Panc1 (cell line): ENCODE measurements around the gene TOMM70. TPM values are rescaled to one million over a fixed set of nuclear protein-coding genes. Genes with fewer than 3 reads are reported as not detected.

Source experiments
- ATAC-seq: fragments of 200-7000 bp; cut with Tn5 transposase; 2 replicates; pipeline ENCODE4 v1.9.1; 2020; ENCODE audit warnings: mild to moderate bottlenecking, moderate library complexity
- BruUV-seq: library from RNA; stranded (reverse); fragments of 400-500 nt; replicated peaks from 2 replicates; lab custom pipeline; 2021; lab: Mats Ljungman, UMichigan
- CTCF ChIA-PET: fragments of 300-600 bp; sonication (Branson Sonifier 250); formaldehyde crosslinking; loops from one replicate; lab custom pipeline; 2022; ENCODE audit warnings: antibody characterized with exemption; lab: Charles Lee
- POLR2A ChIA-PET: fragments of 300-600 bp; sonication (Branson Sonifier 250); formaldehyde crosslinking; loops from one replicate; lab custom pipeline; 2022; ENCODE audit warnings: antibody characterized with exemption; lab: Charles Lee
- DNase-seq: peaks from one replicate; pipeline ENCODE4 v3.0.0-alpha.2; 2010; ENCODE audit warnings: low read depth, low spot score
- H3K27ac ChIP-seq: 2 replicates; pipeline ENCODE4 v1.5.1; 2011; ENCODE audit warnings: mild to moderate bottlenecking, low read length, inconsistent platforms
- H3K27me3 ChIP-seq: fragments of 200-500 bp; sonication (Bioruptor generic); 2 replicates; pipeline ENCODE4 v1.6.0; 2014; ENCODE audit warnings: low read length, inconsistent platforms; ENCODE audit not compliant: control insufficient read depth, insufficient read depth
- H3K36me3 ChIP-seq: fragments of 200-500 bp; sonication (Bioruptor generic); 2 replicates; pipeline ENCODE4 v1.5.1; 2014; ENCODE audit warnings: inconsistent platforms, mild to moderate bottlenecking, low read length, moderate library complexity; ENCODE audit not compliant: control insufficient read depth, insufficient read depth
- H3K4me1 ChIP-seq: 2 replicates; pipeline ENCODE4 v1.5.1; 2011; ENCODE audit warnings: inconsistent platforms, mild to moderate bottlenecking, low read length, moderate library complexity; ENCODE audit not compliant: control insufficient read depth, insufficient read depth
- H3K4me3 ChIP-seq, 2 experiments: 2 replicates each; pipeline ENCODE4 v1.5.1; 2011 to 2012; ENCODE audit warnings: low read depth in 2 of 2, low read length in 2 of 2, mild to moderate bottlenecking in 2 of 2, inconsistent platforms in 1 of 2, moderate library complexity in 1 of 2
- H3K9me3 ChIP-seq: fragments of 200-500 bp; sonication (Bioruptor generic); 2 replicates; pipeline ENCODE4 v1.5.1; 2014; ENCODE audit warnings: low read depth, mild to moderate bottlenecking, inconsistent platforms, low read length, moderate library complexity; ENCODE audit not compliant: control insufficient read depth, insufficient read depth
- POLR2AphosphoS5 ChIP-seq: IDR thresholded peaks from 2 replicates; pipeline ENCODE4 v1.6.1; 2012; ENCODE audit warnings: mild to moderate bottlenecking, low read depth, low read length, moderate library complexity
- SIN3A ChIP-seq: IDR thresholded peaks from 2 replicates; pipeline ENCODE4 v1.6.1; 2012; ENCODE audit warnings: low read depth, mild to moderate bottlenecking, low read length, moderate library complexity, borderline replicate concordance; ENCODE audit not compliant: insufficient read depth
- TCF7L2 ChIP-seq: IDR thresholded peaks from 2 replicates; pipeline ENCODE4 v1.6.1; 2011; ENCODE audit warnings: mild to moderate bottlenecking, low read depth, low read length, inconsistent platforms
- in situ Hi-C: cut with HindIII; loops from 2 replicates; pipeline ENCODE4 v1.10.0; 2016; ENCODE audit warnings: low sequenced_read_pairs, low pct_unique_long_range_greater_than_20kb
- intact Hi-C: fragments of 100-400 bp; cut with micrococcal nuclease; formaldehyde crosslinking; loops from one replicate; pipeline ENCODE4 v1.10.0; 2022; ENCODE audit not compliant: unreplicated experiment
- total RNA-seq: library from RNA; stranded (reverse); gene quantifications from one replicate; pipeline ENCODE4 v1.2.1, GENCODE V29; 2021; ENCODE audit not compliant: unreplicated experiment
- TF ChIP-seq, protein P1 (sequence below): fragments of 450-650 bp; IDR thresholded peaks from 2 replicates; pipeline ENCODE4 v1.5.1; 2017; ENCODE audit warnings: mild to moderate bottlenecking
- TF ChIP-seq, protein P2 (sequence below), 2 experiments: IDR thresholded peaks; 2 replicates each; pipeline ENCODE4 v1.6.1; 2011 to 2012; ENCODE audit warnings: low read depth in 2 of 2, control low read depth in 1 of 2, low read length in 1 of 2, mild to moderate bottlenecking in 1 of 2, moderate library complexity in 1 of 2; ENCODE audit not compliant: insufficient read depth in 1 of 2

Gene TOMM70
- total RNA-seq, 1 experiment from 2014 or later = 55.7 TPM

- no peak for DNase-seq
- no peaks in the 10 kb centered on the region for H3K4me1 ChIP-seq
- no TSS peak for BruUV-seq
- H3K9me3 ChIP-seq = no peaks in the 10 kb centered on the region
- peaks cover 46% of the 10 kb centered on the region for H3K36me3 ChIP-seq
- no peak for ATAC-seq
- H3K27me3 ChIP-seq = no peaks in the 10 kb centered on the region
- ChIA-PET CTCF (no interaction called here), POLR2A (no interaction called here)
- H3K4me3 ChIP-seq = no peak overlapping the region
- in situ Hi-C loops = no loop called here
- TF ChIP-seq, protein P1, sequence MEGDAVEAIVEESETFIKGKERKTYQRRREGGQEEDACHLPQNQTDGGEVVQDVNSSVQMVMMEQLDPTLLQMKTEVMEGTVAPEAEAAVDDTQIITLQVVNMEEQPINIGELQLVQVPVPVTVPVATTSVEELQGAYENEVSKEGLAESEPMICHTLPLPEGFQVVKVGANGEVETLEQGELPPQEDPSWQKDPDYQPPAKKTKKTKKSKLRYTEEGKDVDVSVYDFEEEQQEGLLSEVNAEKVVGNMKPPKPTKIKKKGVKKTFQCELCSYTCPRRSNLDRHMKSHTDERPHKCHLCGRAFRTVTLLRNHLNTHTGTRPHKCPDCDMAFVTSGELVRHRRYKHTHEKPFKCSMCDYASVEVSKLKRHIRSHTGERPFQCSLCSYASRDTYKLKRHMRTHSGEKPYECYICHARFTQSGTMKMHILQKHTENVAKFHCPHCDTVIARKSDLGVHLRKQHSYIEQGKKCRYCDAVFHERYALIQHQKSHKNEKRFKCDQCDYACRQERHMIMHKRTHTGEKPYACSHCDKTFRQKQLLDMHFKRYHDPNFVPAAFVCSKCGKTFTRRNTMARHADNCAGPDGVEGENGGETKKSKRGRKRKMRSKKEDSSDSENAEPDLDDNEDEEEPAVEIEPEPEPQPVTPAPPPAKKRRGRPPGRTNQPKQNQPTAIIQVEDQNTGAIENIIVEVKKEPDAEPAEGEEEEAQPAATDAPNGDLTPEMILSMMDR = no peak
- TF ChIP-seq SIN3A (no peak), POLR2AphosphoS5 (no peak), TCF7L2 (no peak)
- TF ChIP-seq, protein P2, sequence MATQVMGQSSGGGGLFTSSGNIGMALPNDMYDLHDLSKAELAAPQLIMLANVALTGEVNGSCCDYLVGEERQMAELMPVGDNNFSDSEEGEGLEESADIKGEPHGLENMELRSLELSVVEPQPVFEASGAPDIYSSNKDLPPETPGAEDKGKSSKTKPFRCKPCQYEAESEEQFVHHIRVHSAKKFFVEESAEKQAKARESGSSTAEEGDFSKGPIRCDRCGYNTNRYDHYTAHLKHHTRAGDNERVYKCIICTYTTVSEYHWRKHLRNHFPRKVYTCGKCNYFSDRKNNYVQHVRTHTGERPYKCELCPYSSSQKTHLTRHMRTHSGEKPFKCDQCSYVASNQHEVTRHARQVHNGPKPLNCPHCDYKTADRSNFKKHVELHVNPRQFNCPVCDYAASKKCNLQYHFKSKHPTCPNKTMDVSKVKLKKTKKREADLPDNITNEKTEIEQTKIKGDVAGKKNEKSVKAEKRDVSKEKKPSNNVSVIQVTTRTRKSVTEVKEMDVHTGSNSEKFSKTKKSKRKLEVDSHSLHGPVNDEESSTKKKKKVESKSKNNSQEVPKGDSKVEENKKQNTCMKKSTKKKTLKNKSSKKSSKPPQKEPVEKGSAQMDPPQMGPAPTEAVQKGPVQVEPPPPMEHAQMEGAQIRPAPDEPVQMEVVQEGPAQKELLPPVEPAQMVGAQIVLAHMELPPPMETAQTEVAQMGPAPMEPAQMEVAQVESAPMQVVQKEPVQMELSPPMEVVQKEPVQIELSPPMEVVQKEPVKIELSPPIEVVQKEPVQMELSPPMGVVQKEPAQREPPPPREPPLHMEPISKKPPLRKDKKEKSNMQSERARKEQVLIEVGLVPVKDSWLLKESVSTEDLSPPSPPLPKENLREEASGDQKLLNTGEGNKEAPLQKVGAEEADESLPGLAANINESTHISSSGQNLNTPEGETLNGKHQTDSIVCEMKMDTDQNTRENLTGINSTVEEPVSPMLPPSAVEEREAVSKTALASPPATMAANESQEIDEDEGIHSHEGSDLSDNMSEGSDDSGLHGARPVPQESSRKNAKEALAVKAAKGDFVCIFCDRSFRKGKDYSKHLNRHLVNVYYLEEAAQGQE (IDR thresholded peaks at IDR 0.05; ENCODE audit: insufficient read depth in 1 of 2, low read depth in 2 of 2, low read length in 1 of 2) = no peak
- H3K27ac ChIP-seq = no peak overlapping the region
- intact Hi-C loops = no loop called here
Measured at GRCh38 chr3:100368441-100368840, 32.4 kb downstream of the TOMM70 start.

DNA sequence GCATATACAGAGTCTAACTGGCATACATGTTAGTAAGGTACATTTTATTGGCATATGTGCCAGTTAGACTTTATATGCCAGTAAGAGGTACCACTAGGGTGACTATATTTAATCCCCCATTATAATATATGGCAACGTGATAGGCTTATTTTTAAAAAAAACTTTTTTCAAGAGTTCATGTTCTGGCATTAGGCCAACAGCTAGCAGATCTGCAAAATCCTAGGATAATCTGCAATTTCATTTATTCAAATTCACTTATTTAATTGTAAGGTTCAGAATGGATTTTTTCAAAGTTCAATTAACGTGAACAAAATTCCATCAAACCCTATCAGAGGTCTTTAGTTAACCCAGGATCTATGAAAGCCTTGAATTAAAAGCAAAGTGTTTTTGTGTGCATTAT lies 34.5 kb downstream of the TOMM70 start:
- no peak for DNase-seq
- no peaks in the 10 kb centered on the region for H3K27me3 ChIP-seq
- no TSS peak for BruUV-seq
- H3K9me3 ChIP-seq = no peaks in the 10 kb centered on the region
- intact Hi-C loops (no loop called here), in situ Hi-C loops (no loop called here)
- ATAC-seq = no peak
- no peak overlapping the region for H3K27ac ChIP-seq
- POLR2A ChIA-PET = no interaction called here
- TF ChIP-seq POLR2AphosphoS5 = no peak
- no peak for TF ChIP-seq TCF7L2
- H3K4me3 ChIP-seq = no peak overlapping the region
- no peaks in the 10 kb centered on the region for H3K4me1 ChIP-seq
- peaks cover 39% of the 10 kb centered on the region for H3K36me3 ChIP-seq
- CTCF ChIA-PET = no interaction called here

- H3K27me3 ChIP-seq = no peaks in the 10 kb centered on the region
- DNase-seq (no peak), ATAC-seq (no peak)
- no peak overlapping the region for H3K4me3 ChIP-seq
- CTCF ChIA-PET = no interaction called here
- POLR2A ChIA-PET = no interaction called here
- TF ChIP-seq, protein P1 = no peak
- TF ChIP-seq POLR2AphosphoS5 (no peak), TCF7L2 (no peak), SIN3A (no peak)
- TF ChIP-seq, protein P2 (IDR thresholded peaks at IDR 0.05; ENCODE audit: insufficient read depth in 1 of 2, low read depth in 2 of 2, low read length in 1 of 2) = no peak
- peaks cover 35% of the 10 kb centered on the region for H3K36me3 ChIP-seq
- H3K27ac ChIP-seq = no peak overlapping the region
- no TSS peak for BruUV-seq
- H3K4me1 ChIP-seq = no peaks in the 10 kb centered on the region
- H3K9me3 ChIP-seq = no peaks in the 10 kb centered on the region
- in situ Hi-C loops = no loop called here
- intact Hi-C loops = no loop called here
Measured at GRCh38 chr3:100364421-100364820, 36.5 kb downstream of the TOMM70 start.
